Measurements from ENCODE around the gene PTDSS2.
"Not testable (repeated sequence)": the region's sequence is repeated elsewhere in the genome, so short reads cannot be mapped to it uniquely, and the experiment has no call there.

The PTDSS2 gene

DNA sequence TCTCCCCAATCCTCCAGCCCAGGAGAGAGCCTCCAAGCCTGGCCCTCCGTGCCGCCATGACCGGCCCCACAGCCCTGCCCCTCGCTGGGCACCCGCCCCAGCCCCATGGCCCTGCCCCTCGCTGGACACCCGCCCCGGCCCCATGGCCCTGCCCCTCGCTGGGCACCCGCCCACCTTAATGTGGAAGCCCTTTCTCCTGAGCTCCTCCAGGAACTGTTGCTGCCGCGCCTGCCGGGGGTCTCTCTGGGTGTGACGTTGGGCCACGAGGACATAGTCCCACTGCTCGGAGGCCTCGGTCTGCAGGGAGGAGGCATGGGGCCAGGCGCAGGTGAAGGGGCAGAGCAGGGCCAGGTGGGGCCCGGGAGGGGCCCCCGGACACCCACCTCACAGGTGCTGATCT lies 16.4 kb upstream of the PTDSS2 start:
- FAIRE-seq: no peak

DNA sequence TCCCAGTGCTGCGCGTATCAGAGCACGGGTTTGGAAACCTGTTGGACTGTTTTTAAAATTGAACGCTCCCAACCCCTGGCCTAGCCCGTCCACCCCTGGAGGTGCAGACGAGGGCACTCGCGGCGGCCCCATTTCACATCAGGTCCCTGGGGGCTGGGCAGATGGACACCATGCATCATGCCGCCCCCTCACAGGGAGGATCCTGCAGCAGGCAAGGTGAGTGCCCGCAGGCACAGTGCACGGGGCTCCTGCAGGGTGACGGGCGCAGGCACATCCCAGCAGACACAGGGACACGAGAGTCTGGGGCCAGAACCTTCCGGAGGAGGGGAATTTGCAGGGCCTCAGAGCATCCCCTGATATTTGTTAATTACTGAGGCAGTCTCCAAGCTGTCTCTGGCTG lies 15.6 kb upstream of the PTDSS2 start:
- no peak for FAIRE-seq

DNA sequence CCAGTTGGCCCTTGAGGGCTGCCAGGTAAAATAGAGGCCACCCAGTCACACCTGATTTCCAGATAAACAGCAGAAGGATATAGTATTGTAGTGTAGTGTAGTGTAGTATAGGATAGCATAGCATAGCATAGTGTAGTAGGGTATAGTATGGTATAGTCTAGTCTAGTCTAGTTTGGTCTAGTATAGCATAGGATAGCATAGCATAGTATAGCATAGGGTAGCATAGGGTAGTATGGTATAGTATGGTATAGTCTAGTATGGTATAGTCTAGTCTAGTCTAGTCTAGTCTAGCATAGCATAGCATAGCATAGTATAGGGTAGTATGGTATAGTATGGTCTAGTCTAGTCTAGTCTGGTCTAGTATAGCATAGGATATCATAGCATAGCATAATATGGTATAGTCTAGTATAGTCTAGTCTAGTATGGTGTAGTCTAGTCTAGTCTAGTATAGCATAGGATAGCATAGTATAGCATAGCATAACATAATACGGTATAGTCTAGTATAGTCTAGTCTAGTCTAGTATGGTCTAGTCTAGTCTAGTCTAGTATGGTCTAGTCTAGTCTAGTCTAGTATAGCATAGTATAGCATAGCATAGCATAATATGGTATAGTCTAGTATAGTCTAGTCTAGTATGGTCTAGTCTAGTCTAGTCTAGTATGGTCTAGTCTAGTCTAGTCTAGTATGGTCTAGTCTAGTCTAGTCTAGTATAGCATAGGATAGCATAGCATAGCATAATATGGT lies 14.9 kb upstream of the PTDSS2 start:
- not testable (repeated sequence) for FAIRE-seq

GRCh38 chr11:437228-437870 lies 12.7 kb upstream of the PTDSS2 start:
- no peak for FAIRE-seq

- FAIRE-seq: no peak
These were observed 11.8 kb upstream of the PTDSS2 start for GRCh38 chr11:438101-438844.

DNA sequence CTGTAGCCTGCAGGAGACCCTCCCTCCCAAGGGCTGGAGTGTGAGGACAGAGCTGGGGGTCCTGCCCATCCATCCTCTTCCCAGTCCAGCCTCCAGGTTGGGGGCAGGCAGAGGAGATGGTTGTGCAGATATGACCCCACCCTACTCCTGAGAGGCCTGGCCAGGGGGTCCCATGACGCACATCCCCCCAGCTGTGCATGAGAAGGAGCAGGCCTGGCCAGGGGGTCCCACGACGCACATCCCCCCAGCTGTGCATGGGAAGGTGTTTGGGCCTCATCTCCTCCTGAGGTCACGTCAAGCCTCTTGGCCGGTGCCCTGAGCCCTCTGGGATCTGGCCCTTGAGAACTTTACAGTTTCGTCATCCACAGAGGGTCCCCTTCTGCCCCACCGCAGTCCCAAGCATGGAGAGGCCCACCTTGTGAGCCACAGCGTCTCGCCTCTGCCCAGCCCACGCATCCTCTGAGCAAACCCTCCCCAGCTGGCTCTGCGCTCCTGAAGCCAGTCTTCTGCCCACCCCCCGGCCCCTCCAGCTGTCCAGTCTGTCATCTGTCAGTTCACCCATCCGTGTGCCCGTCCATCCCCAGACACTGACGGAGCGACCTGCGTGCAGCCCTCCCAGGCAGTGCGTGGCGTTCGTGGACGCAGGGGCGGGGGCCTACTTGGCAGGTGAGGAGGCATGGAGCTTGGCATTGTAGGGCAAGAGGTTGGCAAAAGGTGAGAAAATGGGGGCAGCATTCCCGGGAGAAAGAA lies 10.6 kb upstream of the PTDSS2 start:
- no peak for FAIRE-seq

- no peak for FAIRE-seq
These were observed 9.7 kb upstream of the PTDSS2 start for GRCh38 chr11:440065-441042.

DNA sequence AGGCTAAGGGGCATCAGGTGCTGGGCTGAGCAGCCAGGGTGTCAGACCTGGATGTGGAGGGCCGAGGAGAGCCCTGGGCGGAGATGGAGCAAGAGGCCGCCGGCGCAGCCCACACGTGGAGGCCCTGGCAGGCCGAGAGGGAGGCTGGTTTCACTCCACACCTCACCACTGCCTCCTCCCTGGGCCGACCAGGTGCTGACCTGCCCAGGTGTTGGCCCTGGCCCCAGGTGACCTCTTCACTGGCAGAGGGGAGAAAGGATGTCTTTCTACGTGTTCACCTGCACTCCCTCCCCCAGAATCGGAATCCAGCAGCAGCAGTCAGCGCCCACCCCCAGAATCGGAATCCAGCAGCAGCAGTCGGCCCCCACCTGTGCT lies 9.0 kb upstream of the PTDSS2 start:
- no peak for FAIRE-seq

DNA sequence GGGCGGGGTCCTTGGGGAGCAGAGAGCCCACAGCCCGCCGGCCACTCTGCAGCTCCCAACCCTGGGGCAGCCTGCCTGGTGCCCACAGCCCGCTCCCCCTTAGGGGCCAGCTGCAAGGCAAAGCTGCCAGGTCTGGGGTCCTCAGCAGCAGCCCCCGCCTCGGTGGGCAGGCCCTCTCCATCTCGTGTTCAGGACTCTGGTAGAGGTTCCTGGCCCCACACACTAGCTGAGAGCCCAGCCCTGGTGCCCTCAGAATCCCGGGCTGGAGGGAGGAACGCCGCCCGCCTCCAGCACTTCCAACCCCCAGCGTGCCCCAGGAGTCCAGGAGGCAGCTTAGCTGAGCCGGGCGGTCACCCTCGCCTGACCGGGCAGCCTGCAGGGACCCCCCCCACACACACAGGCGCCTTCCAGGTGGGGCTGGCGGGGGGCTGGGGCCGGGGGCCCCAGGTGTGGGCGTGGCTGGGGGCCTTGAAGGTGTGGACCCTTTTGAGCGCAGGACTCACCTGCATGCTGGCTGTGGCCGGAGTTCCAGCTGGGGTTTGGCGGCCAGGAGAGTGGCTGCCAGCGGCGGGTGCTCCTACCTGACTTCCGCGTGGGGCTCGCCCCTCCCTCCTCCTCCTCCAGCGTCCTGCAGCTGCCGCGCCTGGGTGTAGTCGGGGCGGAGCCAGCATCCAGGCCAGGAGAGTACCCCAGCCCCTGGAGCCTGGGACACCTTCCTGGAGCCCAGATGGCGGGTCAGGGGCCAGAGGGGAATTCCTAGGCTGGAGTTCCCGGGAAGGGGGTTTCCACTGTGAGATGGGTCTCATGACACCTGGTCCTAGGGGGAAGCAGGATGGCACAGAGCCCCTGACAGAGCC lies 8.4 kb upstream of the PTDSS2 start, which contains the start of gene ANO9:
ANO9 (minus strand) TSS at position 594 of the 857 bp plus-strand sequence; CDS start at position 509, 85 bp downstream.
- FAIRE-seq: no peak

- FAIRE-seq: no peak
These were observed 7.4 kb upstream of the PTDSS2 start for GRCh38 chr11:442611-443081.

GRCh38 chr11:443542-444199 lies 6.4 kb upstream of the PTDSS2 start:
- no peak for FAIRE-seq

DNA sequence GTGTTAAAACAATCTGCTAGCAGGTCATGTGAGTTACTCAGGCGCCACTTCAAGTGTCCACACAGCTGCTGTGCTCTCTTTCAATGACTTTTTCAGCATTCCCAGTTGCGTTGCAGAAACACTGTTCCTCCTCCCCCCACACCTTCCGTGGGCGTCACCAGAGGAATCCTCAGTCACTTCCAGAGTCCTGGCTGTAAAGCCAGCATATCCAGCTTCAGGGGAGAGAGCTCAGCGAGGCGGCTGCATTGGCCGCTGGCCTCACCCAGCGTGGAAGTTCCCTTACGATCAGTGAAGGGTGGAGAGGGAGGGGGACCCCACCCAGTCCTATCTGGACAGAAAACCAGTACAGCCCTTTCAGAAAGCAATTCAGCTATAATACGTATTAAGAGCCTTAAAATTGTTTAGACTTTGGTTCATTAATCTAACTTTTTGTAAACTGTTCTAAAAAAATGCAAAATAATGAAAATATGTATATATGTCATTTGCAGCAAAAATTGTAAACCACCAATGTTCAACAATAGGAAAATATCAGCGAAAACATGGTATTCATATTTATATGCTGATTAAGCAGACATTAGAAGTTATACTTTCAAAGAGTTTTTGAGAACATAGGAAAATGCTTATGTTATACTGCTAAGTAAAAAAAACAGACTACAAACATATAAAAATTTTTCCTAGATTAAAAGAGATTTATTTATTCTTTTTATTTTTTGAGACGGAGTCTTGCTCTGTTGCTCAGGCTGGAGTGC lies 5.5 kb upstream of the PTDSS2 start:
- FAIRE-seq: no peak

- FAIRE-seq: no peak
These were observed 4.1 kb upstream of the PTDSS2 start for GRCh38 chr11:445765-446588.

GRCh38 chr11:446891-447290 lies 3.2 kb upstream of the PTDSS2 start:
- FAIRE-seq: no peak

DNA sequence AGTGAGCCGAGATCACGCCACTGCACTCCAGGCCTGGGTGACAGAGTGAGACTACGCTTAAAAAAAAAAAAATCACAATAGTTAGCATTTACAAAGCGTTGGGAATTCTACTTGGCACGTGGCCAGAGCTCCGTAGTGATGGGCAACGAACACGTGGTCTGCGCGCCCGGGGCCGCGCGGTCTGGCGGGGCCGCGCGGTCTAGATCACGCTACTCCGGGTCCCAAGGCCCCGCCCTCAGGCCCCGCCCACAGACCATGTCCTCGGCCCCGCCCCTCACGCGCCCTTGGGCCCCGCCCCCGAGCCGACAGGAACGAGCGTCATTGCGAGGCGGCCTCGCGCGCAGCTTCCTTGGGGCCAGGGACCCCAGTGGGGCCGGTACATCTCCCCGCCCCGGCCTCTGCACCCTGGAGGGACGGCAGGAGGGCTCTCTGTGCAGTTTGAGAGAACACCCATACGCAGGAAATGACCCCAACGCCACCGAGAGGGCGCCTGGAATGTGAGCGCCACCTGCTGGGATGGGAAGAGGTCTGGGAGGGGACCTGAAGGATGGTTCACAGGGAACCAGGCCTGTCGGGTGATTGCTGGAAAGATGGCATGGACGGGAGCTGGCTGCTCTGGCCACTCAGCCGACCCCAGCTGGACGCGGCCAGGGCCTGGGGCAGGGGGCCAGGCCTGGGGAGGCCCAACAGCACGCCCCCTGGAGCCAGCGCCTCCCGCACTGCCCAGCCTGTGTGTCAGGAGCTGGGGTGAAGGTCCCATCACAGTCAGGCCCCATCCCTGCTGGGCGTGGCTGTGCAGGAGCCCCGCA lies 2.0 kb upstream of the PTDSS2 start:
- no peak for FAIRE-seq

DNA sequence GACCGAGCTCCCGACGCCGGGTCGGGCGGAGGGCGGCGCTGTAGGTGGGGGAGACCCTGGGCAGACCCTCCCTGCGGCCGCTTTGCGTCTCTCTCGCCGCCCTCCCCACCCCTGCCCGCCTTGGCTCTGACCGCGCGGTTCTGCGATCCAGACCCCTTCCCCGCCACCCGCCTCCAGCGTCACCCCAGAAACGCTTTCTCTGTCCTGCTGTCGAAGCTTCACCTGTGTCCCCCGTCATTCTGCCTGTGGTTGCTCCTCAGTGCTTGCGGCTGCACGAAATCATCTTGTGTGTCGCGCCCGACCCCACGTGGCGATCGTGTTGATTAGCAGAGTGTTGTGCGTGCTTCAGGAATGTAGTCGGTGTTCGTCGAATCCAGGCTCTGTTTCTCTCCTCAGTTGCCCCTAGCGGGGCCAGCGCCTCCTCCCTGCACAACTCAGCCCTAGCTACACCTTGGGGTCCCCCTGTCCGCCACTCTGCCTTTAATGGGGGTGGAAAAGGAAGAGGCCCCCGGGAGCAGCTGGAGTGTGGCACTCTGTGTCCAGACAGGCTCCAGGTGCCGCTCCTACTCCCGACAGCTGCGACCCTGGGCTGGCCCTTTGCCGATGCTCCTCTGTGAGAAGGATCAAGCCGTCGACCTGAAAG lies 851 bp downstream of the PTDSS2 start:
- FAIRE-seq: no peak

- FAIRE-seq: no peak
These were observed 1.7 kb downstream of the PTDSS2 start for GRCh38 chr11:451738-452137.
